ENCODE measurements around the gene ADGRG6. TPM values are rescaled to one million over a fixed set of nuclear protein-coding genes. Genes with fewer than 3 reads are reported as not detected.

ADGRG6 gene
- total and polyA plus RNA-seq, 2 of the 8 experiments (the other 6 are each of a cell fraction or from before 2014, with no cell fraction given): 1.1 to 6.2 TPM

DNA sequence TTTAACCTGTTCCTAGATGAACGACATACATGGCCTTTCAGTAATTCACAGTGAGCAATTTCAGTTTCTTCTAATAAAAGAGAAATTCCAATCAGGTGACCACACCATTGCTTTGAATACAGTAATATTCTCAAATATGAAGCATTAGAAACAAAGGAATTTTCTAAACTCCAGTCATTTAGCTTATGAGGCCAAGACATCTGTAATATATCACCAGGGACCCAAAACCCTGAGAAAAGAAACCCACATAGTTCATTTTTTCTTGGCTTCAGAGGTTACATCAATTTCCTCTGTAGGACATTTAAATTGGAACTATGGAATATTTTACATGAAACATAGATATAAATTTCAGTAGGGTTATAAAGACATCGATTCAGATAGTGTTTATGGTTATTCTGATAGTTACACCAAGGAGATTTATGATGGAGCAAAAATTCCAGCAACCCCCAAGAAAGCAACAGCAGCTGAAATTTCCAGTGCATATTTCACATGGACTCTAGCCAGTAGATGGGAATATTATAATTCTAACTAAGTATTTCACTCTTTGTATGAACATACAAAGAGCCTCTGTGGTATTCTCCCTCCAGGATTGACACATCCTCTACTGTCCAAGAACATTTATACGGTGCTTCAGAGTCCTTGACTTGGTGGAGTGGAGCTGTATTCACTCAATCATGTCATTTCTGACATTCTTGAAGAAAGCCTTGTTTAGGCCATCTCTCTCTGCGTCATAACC, 82.9 kb downstream of the ADGRG6 start (continued):
- TF ChIP-seq EGR1 (IDR thresholded peaks at IDR 0.05; ENCODE audit: borderline replicate concordance, low read depth, low read length): no peak
- TF ChIP-seq SAP30 (IDR thresholded peaks at IDR 0.05; ENCODE audit: insufficient read depth, insufficient replicate concordance, low read length): no peak
- TF ChIP-seq, protein P1, sequence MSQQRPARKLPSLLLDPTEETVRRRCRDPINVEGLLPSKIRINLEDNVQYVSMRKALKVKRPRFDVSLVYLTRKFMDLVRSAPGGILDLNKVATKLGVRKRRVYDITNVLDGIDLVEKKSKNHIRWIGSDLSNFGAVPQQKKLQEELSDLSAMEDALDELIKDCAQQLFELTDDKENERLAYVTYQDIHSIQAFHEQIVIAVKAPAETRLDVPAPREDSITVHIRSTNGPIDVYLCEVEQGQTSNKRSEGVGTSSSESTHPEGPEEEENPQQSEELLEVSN (IDR thresholded peaks at IDR 0.05): no peak
- no peak for TF ChIP-seq POLR2A (IDR thresholded peaks at IDR 0.05; ENCODE audit: control extremely low read depth in 1 of 2, low read depth in 2 of 2, low read length in 2 of 2)
- no peak for TF ChIP-seq CBX8 (IDR thresholded peaks at IDR 0.05; ENCODE audit: borderline replicate concordance, low read depth, low read length)

All from H1 (cell line).